HG03196 (cell line): ENCODE data around the gene PILRA.
A peak's percentile ranks its signal among the peaks of the same experiment; 100 is the strongest.
"Not testable (repeated sequence)": the region's sequence is repeated elsewhere in the genome, so short reads cannot be mapped to it uniquely, and the experiment has no call there.

Source experiments
- ATAC-seq: cut with Tn5 transposase; IDR thresholded peaks from one replicate; pipeline ENCODE4 v1.9.1; 2021; ENCODE audit not compliant: unreplicated experiment

Gene PILRA

GRCh38 chr7:100357131-100357561, 16.1 kb upstream of the PILRA start:
- ATAC-seq, result no peak

GRCh38 chr7:100358027-100358856, 15.0 kb upstream of the PILRA start, which contains the start of gene PILRB:
Gene PILRB (plus strand): TSS chr7:100358117. CDS start chr7:100358303, 186 bp downstream.
- ATAC-seq, result no peak

- ATAC-seq, result no peak
Observed at GRCh38 chr7:100358857-100359212, 14.5 kb upstream of the PILRA start.

- ATAC-seq, result no peak
Observed at GRCh38 chr7:100360135-100360854, 13.0 kb upstream of the PILRA start.

- ATAC-seq, result no peak
Observed at GRCh38 chr7:100363098-100363497, 10.2 kb upstream of the PILRA start.

GRCh38 chr7:100363797-100364196, 9.5 kb upstream of the PILRA start:
- ATAC-seq, result not testable (repeated sequence)

GRCh38 chr7:100364480-100364879, 8.8 kb upstream of the PILRA start:
- no peak for ATAC-seq

GRCh38 chr7:100365998-100366367, 7.3 kb upstream of the PILRA start:
- ATAC-seq, result not testable (repeated sequence)

- ATAC-seq, result no peak
Observed at GRCh38 chr7:100366411-100367250, 6.7 kb upstream of the PILRA start.

- ATAC-seq, result no peak
Observed at GRCh38 chr7:100367251-100367620, 6.1 kb upstream of the PILRA start.

GRCh38 chr7:100367676-100368613, 5.3 kb upstream of the PILRA start:
- ATAC-seq, result no peak

- ATAC-seq, result peak; percentile 62
Observed at GRCh38 chr7:100369105-100369504, 4.2 kb upstream of the PILRA start.

- no peak for ATAC-seq
Observed at GRCh38 chr7:100370303-100370702, 3.0 kb upstream of the PILRA start.

- no peak for ATAC-seq
Observed at GRCh38 chr7:100370746-100371145, 2.5 kb upstream of the PILRA start.

- ATAC-seq, result no peak
Observed at GRCh38 chr7:100371561-100372171, 1.6 kb upstream of the PILRA start.

- ATAC-seq, result no peak
Observed at GRCh38 chr7:100372256-100372655, 1.0 kb upstream of the PILRA start.

- ATAC-seq, result no peak
Observed at GRCh38 chr7:100372694-100373093, 593 bp upstream of the PILRA start.

- ATAC-seq, result not testable (repeated sequence)
Observed at GRCh38 chr7:100373870-100374598, 747 bp downstream of the PILRA start.

- no peak for ATAC-seq
Observed at GRCh38 chr7:100374601-100375000, 1.3 kb downstream of the PILRA start.
